ENCODE results near the gene UNC45B. TPM values are rescaled to one million over a fixed set of nuclear protein-coding genes. Genes with fewer than 3 reads are reported as not detected.

UNC45B gene
- total RNA-seq, 1 donor from 2014 or later = 2.2 TPM

DNA sequence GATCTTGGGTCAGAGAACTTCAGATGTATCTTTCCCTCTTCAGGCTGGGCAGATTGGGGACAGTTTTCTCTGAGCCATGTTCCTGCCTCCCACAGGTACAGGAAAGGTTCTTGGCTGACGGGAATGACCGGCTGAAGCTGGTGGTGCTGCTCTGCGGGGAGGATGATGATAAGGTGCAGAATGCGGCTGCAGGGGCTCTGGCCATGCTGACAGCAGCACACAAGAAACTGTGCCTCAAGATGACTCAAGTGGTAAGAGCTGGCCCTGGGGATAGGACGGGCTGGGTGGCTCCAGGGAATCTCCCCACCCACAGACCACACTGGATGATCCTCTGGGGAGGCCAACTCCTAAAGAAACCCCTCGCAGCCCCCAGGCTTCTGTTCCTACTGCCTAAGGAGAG, 35.7 kb downstream of the UNC45B start:
- DNase-seq = no peak
- H3K9me3 Mint-ChIP-seq (ENCODE audit: unreplicated experiment) = no peaks in the 10 kb centered on the region
- peaks cover 2% of the 10 kb centered on the region for H3K27me3 Mint-ChIP-seq (ENCODE audit: unreplicated experiment)
- no peak overlapping the region for H3K4me3 Mint-ChIP-seq (ENCODE audit: unreplicated experiment)
- H3K27ac Mint-ChIP-seq (ENCODE audit: unreplicated experiment) = no peak overlapping the region
- H3K4me1 Mint-ChIP-seq (ENCODE audit: low read depth, unreplicated experiment) = no peaks in the 10 kb centered on the region
- TF ChIP-seq, protein P1, sequence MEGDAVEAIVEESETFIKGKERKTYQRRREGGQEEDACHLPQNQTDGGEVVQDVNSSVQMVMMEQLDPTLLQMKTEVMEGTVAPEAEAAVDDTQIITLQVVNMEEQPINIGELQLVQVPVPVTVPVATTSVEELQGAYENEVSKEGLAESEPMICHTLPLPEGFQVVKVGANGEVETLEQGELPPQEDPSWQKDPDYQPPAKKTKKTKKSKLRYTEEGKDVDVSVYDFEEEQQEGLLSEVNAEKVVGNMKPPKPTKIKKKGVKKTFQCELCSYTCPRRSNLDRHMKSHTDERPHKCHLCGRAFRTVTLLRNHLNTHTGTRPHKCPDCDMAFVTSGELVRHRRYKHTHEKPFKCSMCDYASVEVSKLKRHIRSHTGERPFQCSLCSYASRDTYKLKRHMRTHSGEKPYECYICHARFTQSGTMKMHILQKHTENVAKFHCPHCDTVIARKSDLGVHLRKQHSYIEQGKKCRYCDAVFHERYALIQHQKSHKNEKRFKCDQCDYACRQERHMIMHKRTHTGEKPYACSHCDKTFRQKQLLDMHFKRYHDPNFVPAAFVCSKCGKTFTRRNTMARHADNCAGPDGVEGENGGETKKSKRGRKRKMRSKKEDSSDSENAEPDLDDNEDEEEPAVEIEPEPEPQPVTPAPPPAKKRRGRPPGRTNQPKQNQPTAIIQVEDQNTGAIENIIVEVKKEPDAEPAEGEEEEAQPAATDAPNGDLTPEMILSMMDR (IDR thresholded peaks at IDR 0.05; ENCODE audit: partially characterized antibody, unreplicated experiment) = no peak
- peaks cover 4% of the 10 kb centered on the region for H3K36me3 Mint-ChIP-seq (ENCODE audit: unreplicated experiment)

DNA sequence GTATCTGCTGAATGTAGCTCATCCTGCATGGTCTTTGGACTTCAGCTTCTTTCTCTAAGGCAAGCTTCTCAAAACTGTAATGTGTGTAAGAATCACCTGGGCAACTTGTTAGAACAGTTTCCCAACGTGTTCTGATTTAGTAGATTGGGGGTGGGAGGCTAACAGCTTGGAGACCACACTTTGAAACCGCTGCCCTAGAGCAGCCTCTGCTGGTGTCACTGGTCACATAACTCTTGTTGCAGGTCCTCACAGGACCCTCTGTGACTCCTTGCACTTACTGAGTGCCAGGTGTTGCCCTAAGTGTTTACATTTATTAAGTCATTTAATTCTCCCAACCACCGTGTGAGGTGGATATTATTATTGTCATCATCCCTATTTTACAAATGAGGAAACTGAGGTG, 36.7 kb downstream of the UNC45B start:
- TF ChIP-seq, protein P1 (IDR thresholded peaks at IDR 0.05; ENCODE audit: partially characterized antibody, unreplicated experiment) = no peak
- no peak overlapping the region for H3K27ac Mint-ChIP-seq (ENCODE audit: unreplicated experiment)

DNA sequence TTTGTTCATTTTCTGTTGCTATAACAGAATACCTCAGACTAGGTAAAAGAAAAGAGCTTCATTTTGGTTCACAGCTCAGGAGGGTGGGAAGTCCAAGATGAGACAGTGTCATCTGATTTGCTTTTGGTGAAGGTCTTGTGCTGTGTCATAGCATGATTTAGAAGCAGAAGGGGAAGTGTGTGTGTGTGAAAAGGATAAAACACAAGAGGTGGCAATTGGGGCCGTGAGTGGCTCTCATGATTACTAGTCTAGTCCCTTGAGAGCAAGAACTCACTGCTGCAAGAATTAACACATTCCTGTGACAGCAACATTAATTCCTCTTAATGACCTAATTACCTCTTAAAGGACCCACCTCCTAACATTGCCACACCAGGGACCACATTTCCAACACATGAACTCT, 38.2 kb downstream of the UNC45B start:
- Mint-ChIP-seq H3K27ac (ENCODE audit: unreplicated experiment) (no peak overlapping the region), H3K27me3 (ENCODE audit: unreplicated experiment) (peaks cover 2% of the 10 kb centered on the region), H3K9me3 (ENCODE audit: unreplicated experiment) (no peaks in the 10 kb centered on the region), H3K4me1 (ENCODE audit: low read depth, unreplicated experiment) (no peaks in the 10 kb centered on the region), H3K4me3 (ENCODE audit: unreplicated experiment) (no peak overlapping the region), H3K36me3 (ENCODE audit: unreplicated experiment) (peaks cover 4% of the 10 kb centered on the region)
- TF ChIP-seq, protein P1 (IDR thresholded peaks at IDR 0.05; ENCODE audit: partially characterized antibody, unreplicated experiment) = no peak
- DNase-seq = no peak

More for the DNA sequence above, 36.7 kb downstream of the UNC45B start:
- no peak for DNase-seq
- H3K4me3 Mint-ChIP-seq (ENCODE audit: unreplicated experiment) = no peak overlapping the region
- peaks cover 4% of the 10 kb centered on the region for H3K36me3 Mint-ChIP-seq (ENCODE audit: unreplicated experiment)
- peaks cover 2% of the 10 kb centered on the region for H3K27me3 Mint-ChIP-seq (ENCODE audit: unreplicated experiment)
- no peaks in the 10 kb centered on the region for H3K4me1 Mint-ChIP-seq (ENCODE audit: low read depth, unreplicated experiment)
- H3K9me3 Mint-ChIP-seq (ENCODE audit: unreplicated experiment) = no peaks in the 10 kb centered on the region

DNA sequence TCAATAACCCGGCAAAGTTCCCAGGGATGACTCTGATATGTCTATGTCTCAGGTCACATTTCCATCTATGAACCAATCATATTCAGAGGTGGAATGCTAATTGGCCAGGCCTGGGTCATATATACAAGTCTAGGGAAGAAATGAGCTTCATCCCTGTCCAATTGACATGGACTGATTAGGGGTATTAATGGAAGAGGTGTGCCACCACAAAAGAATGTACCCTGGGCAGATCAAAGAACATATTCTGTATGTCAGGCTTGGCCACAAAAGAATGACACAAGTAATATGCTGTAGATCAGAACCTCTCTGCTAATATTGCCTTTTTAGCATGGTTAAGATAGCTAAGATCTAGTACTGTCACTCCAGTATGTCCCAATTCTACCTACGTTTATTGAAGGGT, 39.9 kb downstream of the UNC45B start:
- DNase-seq = no peak
- Mint-ChIP-seq H3K36me3 (ENCODE audit: unreplicated experiment) (peaks cover 4% of the 10 kb centered on the region), H3K27me3 (ENCODE audit: unreplicated experiment) (peaks cover 2% of the 10 kb centered on the region), H3K4me1 (ENCODE audit: low read depth, unreplicated experiment) (no peaks in the 10 kb centered on the region), H3K9me3 (ENCODE audit: unreplicated experiment) (no peaks in the 10 kb centered on the region), H3K27ac (ENCODE audit: unreplicated experiment) (no peak overlapping the region), H3K4me3 (ENCODE audit: unreplicated experiment) (no peak overlapping the region)
- TF ChIP-seq, protein P1 (IDR thresholded peaks at IDR 0.05; ENCODE audit: partially characterized antibody, unreplicated experiment) = no peak

DNA sequence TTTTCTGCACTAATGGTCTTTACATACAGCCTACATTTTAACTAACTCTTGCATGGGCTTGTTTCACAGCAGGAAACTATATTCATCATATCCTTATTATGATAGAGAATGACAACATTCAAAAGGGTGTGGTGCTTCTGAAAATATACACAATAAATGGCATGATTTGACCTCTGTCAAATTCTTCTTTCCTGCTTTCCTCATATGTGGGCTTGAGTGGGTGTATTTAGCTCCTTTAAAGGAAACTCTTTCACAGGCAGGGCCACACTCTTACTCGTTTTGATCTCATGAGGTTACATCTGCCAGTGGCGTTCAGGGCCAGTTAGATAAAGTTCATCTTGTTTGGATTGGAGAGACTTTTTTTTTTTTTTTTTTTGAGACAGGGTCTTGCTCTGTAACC, 40.5 kb downstream of the UNC45B start:
- TF ChIP-seq, protein P1 (IDR thresholded peaks at IDR 0.05; ENCODE audit: partially characterized antibody, unreplicated experiment) = no peak
- no peak for DNase-seq
- Mint-ChIP-seq H3K9me3 (ENCODE audit: unreplicated experiment) (peaks cover 1% of the 10 kb centered on the region), H3K36me3 (ENCODE audit: unreplicated experiment) (peaks cover 7% of the 10 kb centered on the region), H3K27ac (ENCODE audit: unreplicated experiment) (no peak overlapping the region), H3K4me3 (ENCODE audit: unreplicated experiment) (no peak overlapping the region), H3K27me3 (ENCODE audit: unreplicated experiment) (peaks cover 2% of the 10 kb centered on the region), H3K4me1 (ENCODE audit: low read depth, unreplicated experiment) (no peaks in the 10 kb centered on the region)
